ENCODE measurements around the gene FXYD3.

DNA sequence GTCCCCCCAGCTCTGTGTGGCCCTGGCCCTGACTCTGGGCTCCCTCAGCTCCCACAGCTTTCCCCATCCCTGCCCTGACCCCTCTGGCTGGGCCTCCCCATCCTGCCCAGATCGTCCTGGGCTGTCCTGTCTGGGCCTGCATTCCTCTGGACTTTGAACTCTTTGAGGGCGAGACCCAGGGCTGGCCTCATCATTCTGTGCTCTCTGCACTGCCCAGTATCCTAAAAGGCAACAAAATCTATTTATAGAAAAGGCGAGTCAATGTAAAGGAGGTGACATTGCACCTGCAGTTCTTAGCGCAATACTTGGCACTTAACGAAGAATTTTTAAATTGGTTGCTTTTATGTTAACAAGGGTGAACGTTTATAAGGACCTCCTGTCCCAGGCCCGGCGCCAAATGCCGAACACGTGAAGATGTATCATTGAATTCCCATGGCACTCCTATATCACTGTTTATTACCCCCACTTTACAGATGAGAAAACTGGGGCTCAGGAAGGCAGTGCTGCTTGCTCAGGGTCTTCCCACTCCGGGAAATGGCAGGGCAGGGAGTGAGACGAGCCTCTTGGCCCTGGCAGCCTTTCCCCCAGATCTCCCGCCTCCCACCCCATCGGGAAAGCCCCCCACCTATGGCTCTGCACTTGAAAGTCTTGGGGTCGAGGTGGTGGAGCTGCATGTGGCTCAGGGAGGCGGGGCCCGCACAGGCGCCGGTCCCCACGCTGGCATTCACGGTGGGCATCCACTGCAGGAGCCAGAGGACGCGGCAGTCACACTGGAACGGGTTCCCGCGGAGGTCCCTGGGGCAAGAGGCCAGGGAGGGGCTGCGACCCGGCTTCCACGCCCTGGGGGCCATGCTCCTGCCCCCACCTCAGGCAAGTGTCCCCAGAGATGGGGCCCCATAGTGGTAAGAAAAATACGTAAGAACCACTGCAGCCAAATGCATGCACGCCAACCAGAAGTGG, 15.4 kb downstream of the FXYD3 start:
- TF ChIP-seq, protein P1, sequence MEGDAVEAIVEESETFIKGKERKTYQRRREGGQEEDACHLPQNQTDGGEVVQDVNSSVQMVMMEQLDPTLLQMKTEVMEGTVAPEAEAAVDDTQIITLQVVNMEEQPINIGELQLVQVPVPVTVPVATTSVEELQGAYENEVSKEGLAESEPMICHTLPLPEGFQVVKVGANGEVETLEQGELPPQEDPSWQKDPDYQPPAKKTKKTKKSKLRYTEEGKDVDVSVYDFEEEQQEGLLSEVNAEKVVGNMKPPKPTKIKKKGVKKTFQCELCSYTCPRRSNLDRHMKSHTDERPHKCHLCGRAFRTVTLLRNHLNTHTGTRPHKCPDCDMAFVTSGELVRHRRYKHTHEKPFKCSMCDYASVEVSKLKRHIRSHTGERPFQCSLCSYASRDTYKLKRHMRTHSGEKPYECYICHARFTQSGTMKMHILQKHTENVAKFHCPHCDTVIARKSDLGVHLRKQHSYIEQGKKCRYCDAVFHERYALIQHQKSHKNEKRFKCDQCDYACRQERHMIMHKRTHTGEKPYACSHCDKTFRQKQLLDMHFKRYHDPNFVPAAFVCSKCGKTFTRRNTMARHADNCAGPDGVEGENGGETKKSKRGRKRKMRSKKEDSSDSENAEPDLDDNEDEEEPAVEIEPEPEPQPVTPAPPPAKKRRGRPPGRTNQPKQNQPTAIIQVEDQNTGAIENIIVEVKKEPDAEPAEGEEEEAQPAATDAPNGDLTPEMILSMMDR (IDR thresholded peaks at IDR 0.05): no peak
- TF ChIP-seq POLR2A (IDR thresholded peaks at IDR 0.05): no peak
